ENCODE results near the gene MT1H. TPM values are rescaled to one million over a fixed set of nuclear protein-coding genes. Genes with fewer than 3 reads are reported as not detected.

Gene MT1H
- total and polyA plus RNA-seq, 2 donors (not counting 1 experiment from before 2014, with no cell fraction given): not detected

DNA sequence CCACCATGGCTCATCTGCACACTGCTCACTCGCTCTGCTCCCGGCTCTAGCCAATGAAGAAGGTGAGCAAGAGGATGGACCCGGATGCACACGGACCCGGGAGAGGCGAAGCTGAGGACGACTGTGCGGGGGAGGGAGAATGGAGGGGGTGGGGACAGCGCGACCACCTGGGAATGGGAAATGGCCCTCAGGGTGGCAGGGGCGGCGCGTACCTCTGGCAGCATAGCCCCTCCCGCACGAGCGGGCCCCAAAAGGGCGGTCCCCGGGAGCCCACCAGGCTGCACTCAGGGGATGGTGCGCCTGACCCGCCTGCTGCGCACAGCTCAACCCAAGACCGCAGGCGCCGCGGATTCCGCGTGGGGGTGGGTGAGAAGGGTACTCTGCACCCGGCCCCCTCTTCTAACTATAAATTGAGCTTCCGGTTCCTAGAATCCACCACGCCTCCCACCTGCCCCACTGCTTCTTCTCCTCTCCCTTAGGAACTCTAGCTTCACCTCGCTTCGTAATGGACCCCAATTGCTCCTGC is 6.1 kb downstream of the MT1H start:
- Histone ChIP-seq H3K4me1 (ENCODE audit: control insufficient read depth in 2 of 2, insufficient read depth in 2 of 2, low read length in 2 of 2) (peaks cover 10% of the 10 kb centered on the region in 2 donors), H3K36me3 (replicated peaks in 1 of 2; ENCODE audit: control extremely low read depth in 1 of 2, control insufficient read depth in 1 of 2, extremely low read depth in 1 of 2, insufficient read depth in 2 of 2, low read length in 1 of 2) (no peaks in the 10 kb centered on the region), H3K9me3 (ENCODE audit: control extremely low read depth in 1 of 3, control insufficient read depth in 2 of 3, insufficient read depth in 1 of 3, low read length in 2 of 3) (no peaks in the 10 kb centered on the region), H4K20me1 (ENCODE audit: control insufficient read depth, insufficient read depth, low read length, poor library complexity, severe bottlenecking) (no peaks in the 10 kb centered on the region), H3K79me2 (ENCODE audit: control insufficient read depth, insufficient read depth, low read length) (no peaks in the 10 kb centered on the region), H3K27ac (ENCODE audit: low read length in 2 of 2) (no peak overlapping the region), H3K9ac (ENCODE audit: low read length) (no peak overlapping the region), H3K4me3 (ENCODE audit: control extremely low read depth in 1 of 5, extremely low read depth in 1 of 5, insufficient read depth in 1 of 5, low read depth in 2 of 5, low read length in 4 of 5) (peak overlapping the region in 2 of 5 experiments; percentile 5 to 8), H2AFZ (ENCODE audit: insufficient read depth, low read depth, low read length, poor library complexity, severe bottlenecking) (peak overlapping the region; percentile 42), H3K4me2 (replicated peaks; ENCODE audit: low read depth, low read length, poor library complexity, severe bottlenecking) (peak overlapping the region; percentile 49), H3K27me3 (replicated peaks in 1 of 4; ENCODE audit: control extremely low read depth in 1 of 4, control insufficient read depth in 3 of 4, insufficient read depth in 4 of 4, low read length in 3 of 4) (peaks cover 0 to 39% (median 18%) of the 10 kb centered on the region in 4 experiments)
- CTCF ChIA-PET: interaction anchor here (1.0 to 1.8 kb wide), 4 partner anchors 25 to 163 kb away, joined by 3 to 14 read pairs (median 3); no protein-coding TSS in a partner anchor
- H3K9me3 Mint-ChIP-seq (ENCODE audit: insufficient read depth): no peaks in the 10 kb centered on the region
- no peak overlapping the region for H3K27ac Mint-ChIP-seq
- POLR2A ChIA-PET: no interaction called here
- peak overlapping the region; percentile 30 for H3K4me3 Mint-ChIP-seq
- intact Hi-C loops (cut with micrococcal nuclease): no loop called here
- H3K27me3 Mint-ChIP-seq: peaks cover 55% of the 10 kb centered on the region
- 6% methylated on average over 23 of the region's 32 CpGs for WGBS (ENCODE audit: insufficient coverage)
- H3K4me1 Mint-ChIP-seq: peaks cover 7% of the 10 kb centered on the region
- ATAC-seq (ENCODE audit: low read depth) (no peak), DNase-seq (no peak)
- no peak for TF ChIP-seq EZH2 (IDR thresholded peaks at IDR 0.05; ENCODE audit: borderline replicate concordance, insufficient read depth, low read depth, low read length, poor library complexity, severe bottlenecking)
- TF ChIP-seq, protein P1, sequence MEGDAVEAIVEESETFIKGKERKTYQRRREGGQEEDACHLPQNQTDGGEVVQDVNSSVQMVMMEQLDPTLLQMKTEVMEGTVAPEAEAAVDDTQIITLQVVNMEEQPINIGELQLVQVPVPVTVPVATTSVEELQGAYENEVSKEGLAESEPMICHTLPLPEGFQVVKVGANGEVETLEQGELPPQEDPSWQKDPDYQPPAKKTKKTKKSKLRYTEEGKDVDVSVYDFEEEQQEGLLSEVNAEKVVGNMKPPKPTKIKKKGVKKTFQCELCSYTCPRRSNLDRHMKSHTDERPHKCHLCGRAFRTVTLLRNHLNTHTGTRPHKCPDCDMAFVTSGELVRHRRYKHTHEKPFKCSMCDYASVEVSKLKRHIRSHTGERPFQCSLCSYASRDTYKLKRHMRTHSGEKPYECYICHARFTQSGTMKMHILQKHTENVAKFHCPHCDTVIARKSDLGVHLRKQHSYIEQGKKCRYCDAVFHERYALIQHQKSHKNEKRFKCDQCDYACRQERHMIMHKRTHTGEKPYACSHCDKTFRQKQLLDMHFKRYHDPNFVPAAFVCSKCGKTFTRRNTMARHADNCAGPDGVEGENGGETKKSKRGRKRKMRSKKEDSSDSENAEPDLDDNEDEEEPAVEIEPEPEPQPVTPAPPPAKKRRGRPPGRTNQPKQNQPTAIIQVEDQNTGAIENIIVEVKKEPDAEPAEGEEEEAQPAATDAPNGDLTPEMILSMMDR (IDR thresholded peaks at IDR 0.05): no peak

DNA sequence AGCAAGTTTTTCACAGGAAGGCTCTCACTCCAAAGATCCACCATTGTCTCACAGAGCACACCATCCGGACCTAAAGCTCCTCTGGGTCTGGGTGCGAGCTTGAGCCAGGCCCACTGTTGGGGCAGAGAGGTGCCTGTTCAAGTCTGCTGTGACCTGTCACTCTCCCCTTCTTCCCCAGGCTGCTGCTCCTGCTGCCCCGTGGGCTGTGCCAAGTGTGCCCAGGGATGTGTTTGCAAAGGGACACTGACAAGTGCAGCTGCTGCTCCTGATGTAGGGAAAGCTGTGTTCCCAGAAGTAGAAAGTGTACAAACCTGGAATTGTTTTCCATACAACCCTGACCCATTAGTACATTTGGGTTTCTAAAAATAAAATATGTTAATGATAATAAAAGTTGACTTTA is 7.9 kb downstream of the MT1H start:
- H3K27me3 Mint-ChIP-seq: peaks cover 38% of the 10 kb centered on the region
- Histone ChIP-seq H4K20me1 (ENCODE audit: control insufficient read depth, insufficient read depth, low read length, poor library complexity, severe bottlenecking) (no peaks in the 10 kb centered on the region), H2AFZ (ENCODE audit: insufficient read depth, low read depth, low read length, poor library complexity, severe bottlenecking) (no peak overlapping the region), H3K9ac (ENCODE audit: low read length) (no peak overlapping the region), H3K4me3 (ENCODE audit: control extremely low read depth in 1 of 5, extremely low read depth in 1 of 5, insufficient read depth in 1 of 5, low read depth in 2 of 5, low read length in 4 of 5) (no peak overlapping the region), H3K27me3 (replicated peaks in 1 of 4; ENCODE audit: control extremely low read depth in 1 of 4, control insufficient read depth in 3 of 4, insufficient read depth in 4 of 4, low read length in 3 of 4) (peaks cover 0 to 34% (median 14%) of the 10 kb centered on the region in 4 experiments), H3K27ac (ENCODE audit: low read length in 2 of 2) (no peak overlapping the region), H3K9me3 (ENCODE audit: control extremely low read depth in 1 of 3, control insufficient read depth in 2 of 3, insufficient read depth in 1 of 3, low read length in 2 of 3) (no peaks in the 10 kb centered on the region), H3K4me2 (replicated peaks; ENCODE audit: low read depth, low read length, poor library complexity, severe bottlenecking) (no peak overlapping the region), H3K36me3 (replicated peaks in 1 of 2; ENCODE audit: control extremely low read depth in 1 of 2, control insufficient read depth in 1 of 2, extremely low read depth in 1 of 2, insufficient read depth in 2 of 2, low read length in 1 of 2) (no peaks in the 10 kb centered on the region), H3K4me1 (ENCODE audit: control insufficient read depth in 2 of 2, insufficient read depth in 2 of 2, low read length in 2 of 2) (peaks cover 17 to 18% of the 10 kb centered on the region in 2 donors), H3K79me2 (ENCODE audit: control insufficient read depth, insufficient read depth, low read length) (no peaks in the 10 kb centered on the region)
- H3K9me3 Mint-ChIP-seq (ENCODE audit: insufficient read depth): no peaks in the 10 kb centered on the region
- ATAC-seq (ENCODE audit: low read depth) (no peak), DNase-seq (no peak)
- no peak overlapping the region for H3K27ac Mint-ChIP-seq
- no peak for TF ChIP-seq EZH2 (IDR thresholded peaks at IDR 0.05; ENCODE audit: borderline replicate concordance, insufficient read depth, low read depth, low read length, poor library complexity, severe bottlenecking)
- TF ChIP-seq, protein P1 (IDR thresholded peaks at IDR 0.05): no peak
- 100% methylated on average over 2 of the region's 3 CpGs for WGBS (ENCODE audit: insufficient coverage)
- no peak overlapping the region for H3K4me3 Mint-ChIP-seq
- ChIA-PET CTCF (no interaction called here), POLR2A (interaction anchor here (0.6 kb wide), 1 partner anchor 13 kb away, joined by 3 read pairs; no protein-coding TSS in a partner anchor)
- intact Hi-C loops (cut with micrococcal nuclease): no loop called here
- H3K4me1 Mint-ChIP-seq: peaks cover 17% of the 10 kb centered on the region

Data from B cell (primary cell).